H1 (cell line): ENCODE measurements around the gene IQCE. TPM values are rescaled to one million over a fixed set of nuclear protein-coding genes. Genes with fewer than 3 reads are reported as not detected.

ENCODE experiments used
- CTCF ChIA-PET: fragments of 300-600 bp; sonication (Branson Sonifier 250); formaldehyde crosslinking; loops from one replicate; lab custom pipeline; 2021; ENCODE audit not compliant: partially characterized antibody; lab: Charles Lee
- POLR2A ChIA-PET: fragments of 300-600 bp; sonication (Branson Sonifier 250); formaldehyde crosslinking; loops from one replicate; lab custom pipeline; 2021; ENCODE audit warnings: inconsistent platforms; ENCODE audit not compliant: partially characterized antibody; lab: Charles Lee
- DNase-seq, 2 experiments: peaks; one replicate each; pipeline versions ENCODE4 v3.0.0 to v3.0.0-alpha.2; 2010 to 2022; ENCODE audit warnings: low spot score in 2 of 2, low read depth in 1 of 2, mixed read lengths in 1 of 2
- FAIRE-seq: peaks from 2 replicates; lab custom pipeline; 2011; peaks lifted over from hg19 to GRCh38; lab: Jason Lieb, UNC
- H2AFZ ChIP-seq: 2 replicates; pipeline ENCODE4 v1.8.1; 2012; ENCODE audit warnings: low read length, inconsistent platforms
- H2AK5ac ChIP-seq: 2 replicates; pipeline ENCODE4 v1.6.1; 2013; ENCODE audit warnings: low read depth, low read length
- H2BK120ac ChIP-seq: replicated peaks from 2 replicates; pipeline ENCODE3; 2013; ENCODE audit warnings: low read depth, low read length, inconsistent platforms
- H2BK12ac ChIP-seq: 2 replicates; pipeline ENCODE4 v1.6.1; 2013; ENCODE audit warnings: low read depth, low read length
- H2BK15ac ChIP-seq: 2 replicates; pipeline ENCODE4 v1.6.1; 2013; ENCODE audit warnings: low read length
- H2BK20ac ChIP-seq: 2 replicates; pipeline ENCODE4 v1.6.1; 2013; ENCODE audit warnings: low read length
- H2BK5ac ChIP-seq: 2 replicates; pipeline ENCODE4 v1.6.1; 2013; ENCODE audit warnings: low read depth, low read length
- H3K14ac ChIP-seq: 2 replicates; pipeline ENCODE4 v1.6.1; 2013; ENCODE audit warnings: inconsistent platforms; ENCODE audit not compliant: insufficient read length
- H3K18ac ChIP-seq: 2 replicates; pipeline ENCODE4 v1.6.1; 2013; ENCODE audit warnings: low read length; ENCODE audit errors: extremely low read depth
- H3K23ac ChIP-seq: 2 replicates; pipeline ENCODE4 v1.6.1; 2013; ENCODE audit warnings: inconsistent platforms; ENCODE audit not compliant: insufficient read length
- H3K23me2 ChIP-seq: 2 replicates; pipeline ENCODE4 v1.6.1; 2013; ENCODE audit warnings: low read depth, low read length
- H3K27ac ChIP-seq: 2 replicates; pipeline ENCODE4 v1.6.1; 2011; ENCODE audit warnings: low read depth, low read length, inconsistent platforms
- H3K27me3 ChIP-seq, 4 experiments: replicated peaks in 1 of 4; 1 replicate in 1 of 4; 2 replicates in 3 of 4; pipeline versions ENCODE4 v1.6.1 to v1.8.1; 2011 to 2013; ENCODE audit warnings: low read length in 3 of 4, mild to moderate bottlenecking in 3 of 4, inconsistent platforms in 2 of 4, mixed read lengths in 2 of 4, moderate library complexity in 1 of 4; ENCODE audit not compliant: control insufficient read depth in 3 of 4, insufficient read depth in 3 of 4; ENCODE audit errors: extremely low read depth in 1 of 4
- H3K36me3 ChIP-seq, 4 experiments: 2 replicates each; pipeline versions ENCODE4 v1.6.1 to v1.8.1; 2011 to 2013; ENCODE audit warnings: mild to moderate bottlenecking in 4 of 4, low read length in 3 of 4, moderate library complexity in 2 of 4, control low read depth in 1 of 4, inconsistent platforms in 1 of 4; ENCODE audit not compliant: insufficient read depth in 4 of 4, control insufficient read depth in 2 of 4
- H3K4ac ChIP-seq: replicated peaks from 2 replicates; pipeline ENCODE3; 2013; ENCODE audit warnings: low read length, low read depth, mixed read lengths, inconsistent platforms; ENCODE audit not compliant: insufficient read length
- H3K4me1 ChIP-seq, 4 experiments: replicated peaks in 1 of 4; 1 replicate in 1 of 4; 2 replicates in 3 of 4; pipeline versions ENCODE4 v1.6.1 to v1.8.1; 2011 to 2013; ENCODE audit warnings: low read length in 3 of 4, inconsistent platforms in 2 of 4, mixed read lengths in 1 of 4; ENCODE audit not compliant: insufficient read depth in 4 of 4, control insufficient read depth in 3 of 4
- H3K4me2 ChIP-seq, 2 experiments: 2 replicates each; pipeline versions ENCODE4 v1.6.1 to v1.8.1; 2011 to 2013; ENCODE audit warnings: low read depth in 2 of 2, low read length in 2 of 2, control low read depth in 1 of 2, inconsistent platforms in 1 of 2, mild to moderate bottlenecking in 1 of 2; ENCODE audit not compliant: insufficient read depth in 1 of 2
- H3K4me3 ChIP-seq, 4 experiments: fragments of 200-600, 300-600 bp in 1 of 4; sonication (generic), shearing (Covaris generic), sonication (Bioruptor Twin) in 1 of 4; 2 replicates each; pipeline versions ENCODE4 v1.5.1 to v1.8.1; 2011 to 2016; ENCODE audit warnings: low read length in 4 of 4, low read depth in 3 of 4, control low read depth in 2 of 4, inconsistent platforms in 2 of 4, mild to moderate bottlenecking in 2 of 4, mixed read lengths in 1 of 4, moderate library complexity in 1 of 4; ENCODE audit not compliant: insufficient read depth in 2 of 4; ENCODE audit errors: extremely low read depth in 1 of 4
- H3K56ac ChIP-seq: replicated peaks from 2 replicates; pipeline ENCODE3; 2013; ENCODE audit warnings: low read depth, mild to moderate bottlenecking, mixed read lengths, low read length, inconsistent platforms; ENCODE audit not compliant: insufficient read length
- H3K79me1 ChIP-seq: 2 replicates; pipeline ENCODE4 v1.6.1; 2013; ENCODE audit warnings: low read depth, low read length, control low read depth
- H3K79me2 ChIP-seq, 2 experiments: 2 replicates each; pipeline versions ENCODE4 v1.6.1 to v1.8.1; 2012 to 2013; ENCODE audit warnings: low read length in 2 of 2, mild to moderate bottlenecking in 2 of 2, inconsistent platforms in 1 of 2; ENCODE audit not compliant: insufficient read depth in 2 of 2, control insufficient read depth in 1 of 2
- H3K9ac ChIP-seq, 4 experiments: replicated peaks in 1 of 4; 1 replicate in 1 of 4; 2 replicates in 3 of 4; pipeline versions ENCODE4 v1.6.1 to v1.8.1; 2011 to 2013; ENCODE audit warnings: low read depth in 3 of 4, low read length in 3 of 4, control low read depth in 2 of 4, mild to moderate bottlenecking in 2 of 4, moderate library complexity in 2 of 4, inconsistent platforms in 1 of 4; ENCODE audit errors: extremely low read depth in 1 of 4
- H3K9me3 ChIP-seq, 2 experiments: 2 replicates each; pipeline versions ENCODE4 v1.6.1 to v1.8.1; 2012 to 2013; ENCODE audit warnings: mild to moderate bottlenecking in 2 of 2, moderate library complexity in 2 of 2, control low read depth in 1 of 2, inconsistent platforms in 1 of 2, low read depth in 1 of 2, low read length in 1 of 2, mixed read lengths in 1 of 2; ENCODE audit not compliant: insufficient read depth in 2 of 2
- H4K20me1 ChIP-seq, 2 experiments: replicated peaks in 1 of 2; 2 replicates each; pipeline versions ENCODE3 to v1.8.1; 2011 to 2013; ENCODE audit warnings: inconsistent platforms in 2 of 2, low read length in 2 of 2, mild to moderate bottlenecking in 1 of 2; ENCODE audit not compliant: insufficient read depth in 2 of 2, control insufficient read depth in 1 of 2
- H4K5ac ChIP-seq: 2 replicates; pipeline ENCODE4 v1.6.1; 2013; ENCODE audit warnings: low read length, low read depth, mixed read lengths, inconsistent platforms; ENCODE audit not compliant: insufficient read length
- H4K8ac ChIP-seq: 2 replicates; pipeline ENCODE4 v1.8.0; 2013; ENCODE audit warnings: mild to moderate bottlenecking, moderate library complexity, low read length, inconsistent platforms; ENCODE audit not compliant: insufficient read depth; ENCODE audit errors: extremely low read depth
- H4K91ac ChIP-seq: replicated peaks from 2 replicates; pipeline ENCODE3; 2013; ENCODE audit warnings: low read length, mixed read lengths, inconsistent platforms; ENCODE audit not compliant: insufficient read length
- CBX8 ChIP-seq: fragments of 300-800, 300-1000 bp; sonication (generic); IDR thresholded peaks from 2 replicates; pipeline ENCODE4 v1.7.1; 2016; ENCODE audit warnings: low read depth, low read length, borderline replicate concordance
- GABPA ChIP-seq: IDR thresholded peaks from 2 replicates; pipeline ENCODE4 v1.6.1; 2011; ENCODE audit warnings: mild to moderate bottlenecking, low read length, moderate library complexity, borderline replicate concordance; ENCODE audit not compliant: insufficient read depth
- JUN ChIP-seq: IDR thresholded peaks from 2 replicates; pipeline ENCODE4 v1.6.1; 2011; ENCODE audit warnings: low read depth, mild to moderate bottlenecking, improper control_type of control experiment, low read length
- NRF1 ChIP-seq: IDR thresholded peaks from 2 replicates; pipeline ENCODE4 v1.6.1; 2011; ENCODE audit warnings: mild to moderate bottlenecking, low read depth, low read length, improper control_type of control experiment
- PHF8 ChIP-seq: fragments of 200-600 bp; sonication (generic); conservative IDR thresholded peaks from 2 replicates; pipeline ENCODE4 v1.7.1; 2012; ENCODE audit warnings: low read depth, mild to moderate bottlenecking, inconsistent platforms, low read length, moderate library complexity
- POU5F1 ChIP-seq: IDR thresholded peaks from 2 replicates; pipeline ENCODE4 v1.6.1; 2011; ENCODE audit warnings: low read depth, mild to moderate bottlenecking, low read length, moderate library complexity
- SP2 ChIP-seq: IDR thresholded peaks from 2 replicates; pipeline ENCODE4 v1.6.1; 2012; ENCODE audit warnings: mild to moderate bottlenecking, low read length, inconsistent platforms
- TCF12 ChIP-seq: IDR thresholded peaks from 2 replicates; pipeline ENCODE4 v1.6.1; 2011; ENCODE audit warnings: low read depth, mild to moderate bottlenecking, low read length
- WGBS, 2 experiments: shearing (Covaris generic) in 1 of 2; methylation state at CpG; one replicate each; pipeline versions ENCODE4 v1.1.6 to v1.1.7; 2013 to 2015; ENCODE audit warnings: low lambda C conversion rate in 2 of 2, mixed read lengths in 2 of 2, inconsistent platforms in 1 of 2, low coverage in 1 of 2, missing lambda C conversion rate in 1 of 2; ENCODE audit not compliant: insufficient replicate concordance in 2 of 2, insufficient coverage in 1 of 2, insufficient read length in 1 of 2; ENCODE audit errors: extremely low coverage in 1 of 2, missing lambda C conversion rate in 1 of 2; 5-methylcytosine and 5-hydroxymethylcytosine counted together
- polyA plus RNA-seq, 7 experiments: library from polyadenylated mRNA; depleted of rRNA in 3 of 7; stranded (reverse) in 5 of 7; unstranded in 2 of 7; fragments of >200 nt in 5 of 7; fragments of 200-250 nt in 2 of 7; gene quantifications; 1 replicate in 5 of 7; 2 replicates in 1 of 7; 4 replicates in 1 of 7; pipeline versions ENCODE4 v1.2.1 to v1.2.3, GENCODE V29; 2011 to 2013; ENCODE audit warnings: missing spikeins in 2 of 7, mixed read lengths in 2 of 7
- total RNA-seq: library from RNA; stranded (reverse); fragmentation: NEBNext Ultra II Directional; extraction: Animal tissue kit (Norgen Biotek cat#: 25700); gene quantifications from 2 replicates; pipeline ENCODE4 v1.2.1, GENCODE V29; 2021
- TF ChIP-seq, protein P1 (sequence below): IDR thresholded peaks from 2 replicates; pipeline ENCODE4 v1.6.1; 2011; ENCODE audit warnings: low read depth, mild to moderate bottlenecking, low read length; ENCODE audit not compliant: insufficient read depth

The IQCE gene
- total and polyA plus RNA-seq, 2 of the 8 experiments (the other 6 are each of a cell fraction or from before 2014, with no cell fraction given) = 2.2 to 4.9 TPM

DNA sequence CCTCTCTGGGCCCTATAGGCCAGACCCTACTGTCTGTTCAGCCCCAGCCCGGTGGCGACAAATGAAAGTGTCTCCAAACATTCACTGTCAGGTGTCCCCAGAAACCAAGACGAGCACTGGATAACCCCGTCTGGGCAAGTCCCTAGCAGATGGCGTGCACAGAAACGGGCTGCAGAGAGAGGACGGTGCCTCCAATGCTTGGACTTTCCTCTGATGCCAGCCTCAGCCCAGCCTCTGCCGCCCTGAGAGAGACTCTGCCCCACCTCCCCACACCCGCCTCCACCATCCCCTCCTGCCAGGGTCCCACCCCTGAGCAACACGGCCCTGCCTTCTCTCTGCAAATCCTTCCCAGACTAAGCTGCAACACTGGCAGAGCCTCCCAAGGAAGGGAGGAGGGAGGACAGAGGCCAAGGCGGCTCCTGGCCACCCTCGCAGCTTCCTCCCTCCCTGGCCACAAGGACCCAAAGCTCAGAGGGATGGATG is 46.6 kb upstream of the IQCE start:
- H3K23me2 ChIP-seq = peaks cover 12% of the 10 kb centered on the region; the same call in 1 of the 2 replicates
- FAIRE-seq (no peak), DNase-seq (no peak)
- H3K18ac ChIP-seq = no peak overlapping the region
- H3K79me2 ChIP-seq = no peaks in the 10 kb centered on the region
- no peak overlapping the region for H2BK5ac ChIP-seq
- H3K36me3 ChIP-seq = no peaks in the 10 kb centered on the region
- H4K91ac ChIP-seq = peak overlapping the region; percentile 4
- peaks cover 0 to 4% of the 10 kb centered on the region in 2 experiments for H4K20me1 ChIP-seq
- TF ChIP-seq SP2 = no peak
- TF ChIP-seq, protein P1, sequence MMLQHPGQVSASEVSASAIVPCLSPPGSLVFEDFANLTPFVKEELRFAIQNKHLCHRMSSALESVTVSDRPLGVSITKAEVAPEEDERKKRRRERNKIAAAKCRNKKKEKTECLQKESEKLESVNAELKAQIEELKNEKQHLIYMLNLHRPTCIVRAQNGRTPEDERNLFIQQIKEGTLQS = no peak
- TF ChIP-seq NRF1 = no peak
- TF ChIP-seq PHF8 = no peak
- TF ChIP-seq JUN = no peak
- TF ChIP-seq GABPA = no peak
- TF ChIP-seq POU5F1 = no peak
- TF ChIP-seq CBX8 = no peak
- TF ChIP-seq TCF12 = no peak
- no peak overlapping the region for H3K23ac ChIP-seq
- no peak overlapping the region for H4K8ac ChIP-seq
- no peak overlapping the region for H2AFZ ChIP-seq
- H3K27me3 ChIP-seq = peaks cover 0 to under 1% (median 0%) of the 10 kb centered on the region in 4 experiments; a peak in 1 of 7 replicates
- ChIA-PET CTCF (interaction anchor here (1.2 to 1.7 kb wide), 3 partner anchors 9 to 23 kb away, joined by 3 to 5 read pairs (median 3); no protein-coding TSS in a partner anchor), POLR2A (interaction anchor here (1.3 kb wide), 1 partner anchor 13 kb away, joined by 3 read pairs; no protein-coding TSS in a partner anchor)
- H3K4ac ChIP-seq = no peak overlapping the region
- H3K27ac ChIP-seq = no peak overlapping the region
- peak overlapping the region; percentile 2; the same call in 1 of the 2 replicates for H2BK15ac ChIP-seq
- no peak overlapping the region for H3K56ac ChIP-seq
- H3K9me3 ChIP-seq = no peaks in the 10 kb centered on the region
- 87% methylated on average over 8 of the region's 12 CpGs; no CpG with 5 or more reads in 1 of the 2 experiments for WGBS, 2 experiments
- H3K9ac ChIP-seq = no peak overlapping the region
- H4K5ac ChIP-seq = no peak overlapping the region
- H3K4me2 ChIP-seq = no peak overlapping the region
- H2BK12ac ChIP-seq = peak overlapping the region; percentile 80; the same call in 1 of the 2 replicates
- no peak overlapping the region for H3K14ac ChIP-seq
- H3K4me3 ChIP-seq = no peak overlapping the region
- H3K79me1 ChIP-seq = no peaks in the 10 kb centered on the region
- H2BK20ac ChIP-seq = no peak overlapping the region
- peak overlapping the region; percentile 17; the same call in 1 of the 2 replicates for H2AK5ac ChIP-seq
- peaks cover 0 to 15% (median 7%) of the 10 kb centered on the region in 4 experiments; a peak in 5 of 7 replicates for H3K4me1 ChIP-seq
- no peak overlapping the region for H2BK120ac ChIP-seq
